Heart left ventricle (tissue), 13 donors: ENCODE results near the gene EMC9.

Experiments used
- CTCF ChIP-seq, 12 donors: fragments of 200-600 bp; sonication (generic) in 4 of 12; IDR thresholded peaks; one replicate each; pipeline versions ENCODE4 v1.5.0 to v1.8.0; 2018 to 2022; ENCODE audit warnings: antibody characterized with exemption in 12 of 12, mild to moderate bottlenecking in 5 of 12
- POLR2A ChIP-seq, 2 donors: fragments of 450-650 bp; IDR thresholded peaks; one replicate each; pipeline ENCODE4 v1.6.1; 2017; ENCODE audit warnings: antibody characterized with exemption in 2 of 2, mild to moderate bottlenecking in 2 of 2, moderate library complexity in 2 of 2
- donor health status: ischemic (EF 13 %, LVEDD 7.1; RV severe dilation, severe dysfunction).
- donor health status: DM: no; HTN: yes; CAD: no.
- donor health status: DM: no; HTN: no; CAD: no.
- donor health status: ischemic (EF 25% LVEDD 6.9; RV normal size, moderate dysfunction).
- donor health status: ischemic (EF 25% LVEDD 5.7; RV mildly dilated, moderate dysfunction).
- donor health status: ischemic (EF 35%, LVEDD 5.7; RV mildly dilated, moderate dysfunction).
- donor health status: nonischemic (EF 11% LVEDD 7.7; RV severe dilation, severe dysfunction).
- donor health status: DM: yes; HTN: yes; CAD: no.
- donor health status: PGD.
- donor health status: ischemic (EF 29% LVEDD 5.4; RV normal size, mild dysfunction).
- donor health status: nonischemic (EF 23%, LVEDD 6.1; RV moderate dilation, normal function).

GRCh38 chr14:24151404-24152080, 10.2 kb upstream of the EMC9 start:
- TF ChIP-seq CTCF (IDR thresholded peaks at IDR 0.05) (no peak), POLR2A (IDR thresholded peaks at IDR 0.05) (no peak)
